HG02885 (cell line): Measurements from ENCODE around the gene GPD2.
"Not testable (repeated sequence)": the region's sequence is repeated elsewhere in the genome, so short reads cannot be mapped to it uniquely, and the experiment has no call there.

Source experiments
- ATAC-seq: cut with Tn5 transposase; IDR thresholded peaks from one replicate; pipeline ENCODE4 v1.9.1; 2021; ENCODE audit warnings: mild to moderate bottlenecking; ENCODE audit not compliant: unreplicated experiment, poor library complexity

GPD2 gene

DNA sequence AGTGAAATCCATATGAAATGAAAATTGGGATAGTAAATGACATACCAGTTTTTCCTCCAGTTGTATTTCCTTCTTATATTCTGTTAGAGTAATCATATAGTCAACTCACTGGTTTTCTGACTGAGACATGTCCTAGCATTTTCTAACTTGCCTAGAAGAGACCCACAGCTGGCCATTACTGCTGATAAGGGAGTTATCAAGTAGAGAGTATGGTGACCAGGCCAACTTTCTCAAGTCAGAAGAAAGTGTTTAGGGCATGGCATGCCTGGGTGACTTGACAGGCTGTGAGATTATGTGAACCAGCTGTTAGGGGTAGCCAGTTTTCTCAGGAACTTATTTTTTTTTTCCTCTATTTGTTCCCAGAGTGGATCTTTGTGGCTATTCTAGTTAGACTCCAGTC is 81.2 kb downstream of the GPD2 start:
- ATAC-seq: no peak

DNA sequence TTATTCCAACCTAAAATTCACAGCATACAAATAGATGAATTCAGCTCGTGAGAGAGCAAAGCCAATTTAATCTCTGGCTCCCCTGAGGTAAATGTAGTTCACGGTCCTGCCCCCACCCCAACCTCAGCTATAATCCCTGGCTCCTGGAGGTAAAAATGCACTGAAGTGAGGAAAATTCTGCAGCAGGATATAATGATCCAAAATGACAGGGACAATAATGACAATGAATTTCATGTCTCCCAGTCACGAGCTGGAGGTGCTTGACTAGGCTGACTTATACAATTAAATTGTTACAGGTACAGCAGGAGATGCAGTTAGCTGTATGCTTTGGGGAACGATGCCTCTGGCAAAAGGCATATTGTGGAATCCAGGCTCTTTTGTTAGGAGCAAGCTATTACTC is 82.0 kb downstream of the GPD2 start:
- no peak for ATAC-seq

DNA sequence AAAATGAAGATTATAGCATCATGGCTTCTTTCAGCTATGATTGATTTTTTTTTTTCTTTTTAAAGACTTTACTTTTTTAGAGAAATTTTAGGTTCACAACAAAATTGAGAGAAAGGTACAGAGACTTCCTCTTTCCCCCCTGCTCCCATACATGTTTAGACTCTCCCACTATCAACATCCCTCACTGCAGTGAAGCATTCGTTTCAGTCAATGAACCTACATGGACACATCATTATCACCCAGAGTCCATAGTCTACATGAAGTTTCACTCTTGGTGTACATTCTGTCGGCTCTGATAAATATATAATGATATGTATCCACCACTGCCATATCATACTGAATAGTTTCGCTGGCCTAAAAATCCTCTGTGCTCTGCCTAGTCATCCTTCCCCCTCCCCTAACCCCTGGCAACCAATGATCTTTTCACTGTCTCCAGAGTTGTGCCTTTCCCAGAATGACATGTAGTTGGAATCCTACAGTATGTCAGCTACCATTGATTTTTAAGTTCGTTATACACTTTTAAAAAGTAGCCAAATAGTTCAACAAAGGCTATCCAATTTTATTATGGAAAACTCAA is 86.8 kb downstream of the GPD2 start:
- ATAC-seq: no peak

DNA sequence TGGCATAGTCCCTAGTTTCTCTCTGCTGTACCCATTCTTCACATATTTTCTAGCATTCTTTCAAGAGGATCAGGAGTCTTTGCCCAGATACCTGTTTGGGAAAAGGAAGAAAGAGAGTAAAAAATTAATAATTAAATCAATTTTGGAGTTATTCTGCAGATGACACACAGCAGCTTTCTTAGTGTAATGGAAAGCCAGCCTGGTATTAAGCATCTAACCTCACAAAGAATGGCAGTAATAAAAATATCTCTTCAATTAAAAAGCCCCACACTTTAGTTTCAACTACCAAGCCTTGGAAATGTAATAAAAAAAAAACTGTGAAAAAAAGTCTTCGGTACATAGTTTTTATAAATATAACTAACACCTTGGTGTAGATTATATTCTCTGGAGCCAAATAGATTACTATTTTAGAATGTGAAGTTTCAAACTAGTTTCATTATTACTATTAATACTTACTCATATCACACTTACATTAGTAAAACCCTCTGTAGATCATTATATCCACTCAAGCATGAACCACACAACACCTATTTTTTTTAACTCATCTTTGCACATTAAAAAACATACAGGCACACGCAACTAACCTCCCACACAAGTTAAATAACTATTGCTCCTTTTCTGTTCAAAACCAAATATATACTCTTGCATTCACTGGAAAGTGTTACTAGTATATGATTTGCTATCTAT is 90.9 kb downstream of the GPD2 start:
- peak; percentile 96 for ATAC-seq

DNA sequence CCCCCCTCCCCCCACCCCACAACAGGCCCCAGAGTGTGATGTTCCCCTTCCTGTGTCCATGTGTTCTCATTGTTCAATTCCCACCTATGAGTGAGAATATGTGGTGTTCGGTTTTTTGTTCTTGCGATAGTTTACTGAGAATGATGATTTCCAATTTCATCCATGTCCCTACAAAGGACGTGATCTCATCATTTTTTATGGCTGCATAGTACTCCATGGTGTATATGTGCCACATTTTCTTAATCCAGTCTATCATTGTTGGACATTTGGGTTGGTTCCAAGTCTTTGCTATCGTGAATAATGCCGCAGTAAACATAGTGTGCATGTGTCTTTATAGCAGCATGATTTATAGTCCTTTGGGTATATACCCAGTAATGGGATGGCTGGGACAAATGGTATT is 92.4 kb downstream of the GPD2 start:
- not testable (repeated sequence) for ATAC-seq

DNA sequence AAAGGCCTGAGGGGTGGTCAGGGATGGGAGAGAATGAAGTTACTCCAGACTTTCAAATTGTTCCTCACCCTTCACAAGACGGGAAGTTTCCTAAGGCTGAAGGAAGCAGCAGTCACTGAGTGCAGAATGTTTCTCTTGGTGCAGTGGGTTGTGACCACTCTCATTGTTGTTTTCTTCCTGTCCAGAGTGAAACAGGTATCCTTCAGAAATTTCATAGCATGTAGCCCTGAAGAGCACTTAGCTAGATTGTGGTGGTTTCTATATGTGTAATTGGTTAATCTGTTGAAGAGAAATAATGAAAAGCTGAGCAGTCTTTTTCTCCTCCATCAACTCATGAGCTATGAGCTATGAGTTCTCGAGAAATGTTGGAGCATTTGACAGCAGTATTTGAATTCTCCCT is 96.8 kb downstream of the GPD2 start:
- ATAC-seq: peak; percentile 52

DNA sequence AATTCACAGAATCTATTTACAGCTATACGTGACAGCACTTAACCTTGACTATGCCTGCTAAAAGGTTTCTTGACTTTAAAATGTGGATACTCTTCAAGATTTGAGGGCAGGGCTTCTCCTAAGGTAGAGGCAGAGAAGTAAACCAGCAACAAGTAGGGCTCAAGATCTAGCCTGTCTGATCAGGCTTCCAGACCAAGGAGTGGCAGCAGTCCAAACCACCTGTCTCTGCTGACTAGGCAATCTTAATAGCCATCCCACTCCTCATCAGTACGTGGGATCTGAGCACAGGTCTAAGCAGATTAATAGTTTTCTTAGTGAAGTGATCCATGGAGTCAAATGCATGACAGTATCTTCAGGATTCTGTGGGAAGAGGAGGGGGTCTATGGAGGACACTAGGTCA is 100.4 kb downstream of the GPD2 start:
- ATAC-seq: no peak

DNA sequence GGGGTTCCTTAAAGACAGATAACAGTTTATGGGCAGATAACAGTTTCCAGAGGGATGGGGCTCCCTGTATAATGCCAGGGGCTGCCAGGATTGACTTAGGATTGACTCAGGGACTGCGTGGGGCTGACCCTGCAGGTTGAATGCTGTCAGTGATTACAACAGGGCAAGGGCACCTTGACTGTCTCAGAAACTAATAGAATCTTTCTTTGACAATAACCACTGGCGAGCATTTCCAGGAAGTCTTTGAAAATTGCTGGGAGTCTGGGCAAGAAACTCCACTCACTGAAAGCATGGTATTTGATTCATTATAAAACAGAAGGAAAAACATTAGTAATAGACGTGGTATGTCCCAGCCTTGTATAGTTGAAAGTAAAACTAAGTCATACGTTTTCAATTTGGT is 101.0 kb downstream of the GPD2 start:
- no peak for ATAC-seq

DNA sequence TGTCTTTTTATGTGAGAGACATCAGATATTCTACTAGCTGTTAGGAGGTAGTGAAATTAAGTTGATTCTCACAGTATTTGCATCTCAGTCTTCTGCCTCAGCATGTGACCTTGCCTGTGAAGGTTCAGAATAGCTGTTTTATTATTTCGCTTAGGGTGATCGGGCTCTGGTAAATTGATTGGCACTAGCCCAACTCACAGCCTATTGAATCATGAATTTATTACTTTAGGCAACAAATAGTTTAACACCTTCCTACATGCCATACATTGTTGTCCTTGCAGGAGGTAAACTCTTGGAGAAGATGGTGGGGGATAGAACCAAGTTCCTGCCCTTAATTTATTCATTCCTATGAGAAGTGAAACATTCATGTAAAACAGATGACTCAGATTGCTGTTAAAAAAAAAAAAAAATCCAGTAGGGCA is 101.9 kb downstream of the GPD2 start:
- ATAC-seq: peak; percentile 75

DNA sequence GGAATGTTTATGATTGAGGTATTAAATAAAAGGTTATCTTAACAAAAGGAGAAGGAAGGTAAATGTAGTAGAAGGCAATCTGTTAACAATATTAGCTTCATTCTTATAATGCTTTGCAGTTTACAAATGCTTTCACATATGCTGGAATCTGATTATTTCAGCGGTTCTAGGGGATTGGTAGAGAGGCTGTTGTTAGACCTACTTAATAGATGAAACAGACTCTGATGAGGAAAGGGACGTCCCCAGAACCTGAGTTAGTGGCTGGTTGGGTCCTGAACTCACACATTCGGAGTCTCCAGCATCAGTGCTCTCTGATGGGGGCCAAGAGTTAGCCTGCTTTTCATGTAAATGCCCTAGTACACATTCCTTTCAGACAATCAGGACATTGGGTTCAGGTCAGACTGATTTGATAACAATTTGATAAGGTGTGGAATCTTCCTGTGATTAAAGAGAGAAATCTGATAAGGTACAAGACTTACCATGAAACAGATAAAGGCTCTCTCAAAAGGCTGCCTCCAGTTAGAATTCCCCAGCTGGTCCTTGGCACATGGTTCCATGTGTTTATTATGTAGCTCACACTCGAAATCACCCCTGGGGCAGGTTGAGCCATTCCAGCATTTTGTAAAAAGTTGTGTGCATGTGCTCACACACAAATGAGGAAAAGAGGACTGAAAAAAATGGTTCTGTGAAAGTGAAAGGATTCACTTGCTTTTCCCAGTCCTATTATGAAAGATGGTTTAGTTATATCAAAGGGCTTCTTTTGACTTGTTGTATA is 103.1 kb downstream of the GPD2 start:
- no peak for ATAC-seq

DNA sequence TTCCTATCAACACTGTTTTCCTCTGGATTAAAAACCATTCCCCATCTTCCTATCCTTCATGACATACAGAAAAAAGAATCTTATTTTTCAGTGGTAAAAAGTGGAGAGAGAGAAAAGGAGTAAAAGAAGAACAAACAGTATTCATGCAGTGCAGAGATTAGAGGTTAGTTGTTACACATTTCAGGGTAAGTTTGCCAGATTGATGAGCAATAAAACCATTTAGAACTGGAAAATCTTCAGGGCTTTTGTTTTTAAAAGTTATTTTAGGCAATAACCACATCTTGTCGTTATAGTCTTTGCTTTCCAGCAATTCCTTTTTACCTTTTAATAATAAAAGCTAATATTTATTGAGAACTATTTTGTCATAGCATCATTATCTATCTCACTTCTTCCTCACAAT is 104.5 kb downstream of the GPD2 start:
- ATAC-seq: no peak

DNA sequence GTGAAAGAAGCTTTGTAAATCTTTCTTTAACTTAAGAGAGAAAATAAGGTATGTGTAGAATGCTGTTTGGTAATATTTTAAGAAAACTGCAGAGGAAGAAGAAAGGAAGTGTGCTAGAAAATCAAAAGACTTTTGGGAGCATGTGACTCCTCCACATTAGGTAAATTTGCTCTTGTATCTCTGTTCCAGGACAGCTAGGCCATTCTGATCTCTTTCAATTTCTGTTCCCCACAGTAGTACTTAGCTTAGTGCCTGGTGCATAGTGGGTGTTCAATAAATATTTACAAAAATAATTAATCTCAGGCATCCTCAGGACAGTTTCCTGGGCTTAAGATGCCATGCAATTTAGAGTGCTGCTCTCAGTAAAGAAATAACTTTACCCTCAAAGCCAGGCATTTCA is 105.0 kb downstream of the GPD2 start:
- peak; percentile 23 for ATAC-seq

DNA sequence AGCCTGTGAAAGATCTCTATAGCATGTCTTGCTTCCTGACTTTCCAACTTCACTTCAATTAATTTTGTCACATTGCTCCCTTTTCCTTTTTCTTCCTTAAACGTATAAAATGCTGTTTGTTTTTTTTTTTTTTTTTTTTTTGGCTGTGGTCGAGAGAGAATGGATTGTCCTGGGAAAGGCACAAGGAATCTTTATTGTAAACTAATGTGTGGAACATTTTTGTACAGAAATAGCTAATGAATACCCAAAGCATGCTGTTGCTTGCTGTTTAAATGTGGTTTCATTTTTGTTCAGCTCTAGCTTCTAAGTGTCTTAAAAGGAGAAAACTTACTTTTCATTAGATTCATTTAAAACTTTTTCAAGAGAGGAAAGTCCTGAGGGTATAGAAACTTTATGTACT is 105.5 kb downstream of the GPD2 start:
- no peak for ATAC-seq

DNA sequence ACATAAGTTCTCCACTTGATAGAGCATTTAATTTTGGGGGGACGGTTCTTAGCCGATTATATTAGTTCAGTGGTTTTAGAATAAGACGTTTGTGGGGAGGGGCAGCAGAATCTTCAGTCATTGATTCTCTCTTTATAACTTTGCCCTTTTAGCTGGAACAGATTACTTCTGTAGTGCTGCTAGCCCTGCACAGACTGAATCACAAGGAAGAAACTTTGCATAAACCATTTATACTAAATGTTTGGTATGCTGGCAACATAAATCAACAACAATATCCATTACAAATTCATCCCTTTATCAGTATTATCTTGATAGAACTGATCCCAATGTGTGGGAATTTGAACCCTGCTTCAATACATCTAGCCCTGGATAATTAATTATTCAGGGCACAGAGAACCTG is 112.2 kb downstream of the GPD2 start:
- ATAC-seq: no peak

DNA sequence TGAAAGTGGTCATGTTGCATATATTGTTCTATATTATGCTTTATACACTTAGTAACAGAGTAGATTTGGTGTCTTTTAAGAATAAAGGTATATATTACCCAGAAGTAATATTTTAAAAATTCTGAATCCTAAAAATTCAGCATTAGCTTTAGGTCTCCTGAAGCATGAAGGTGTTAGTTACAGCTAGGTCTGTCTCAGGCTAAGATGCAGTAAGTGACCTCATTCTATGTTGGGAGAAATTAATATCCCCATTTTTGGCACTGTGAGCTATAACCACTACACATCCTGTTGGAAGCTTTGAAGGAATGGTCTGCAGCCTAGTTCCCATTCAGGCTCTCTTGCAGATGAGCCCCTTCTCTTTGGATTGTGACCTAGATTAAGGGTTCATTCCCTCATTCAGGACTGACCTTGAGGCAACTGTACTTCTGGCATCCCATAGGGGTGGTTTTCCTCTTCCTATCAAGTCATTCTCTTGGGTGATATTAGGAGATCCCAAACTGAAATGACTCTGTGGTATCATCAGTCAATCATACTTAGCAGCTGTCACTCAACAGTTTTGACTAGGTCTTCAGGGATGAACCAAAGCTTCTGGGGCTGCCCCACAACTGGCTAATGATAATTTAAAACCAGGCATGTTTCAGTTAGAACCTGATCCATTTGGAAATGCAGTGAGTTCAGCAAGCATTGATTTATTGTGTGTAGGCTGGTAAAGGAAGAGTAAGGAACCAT is 117.7 kb downstream of the GPD2 start:
- ATAC-seq: no peak

DNA sequence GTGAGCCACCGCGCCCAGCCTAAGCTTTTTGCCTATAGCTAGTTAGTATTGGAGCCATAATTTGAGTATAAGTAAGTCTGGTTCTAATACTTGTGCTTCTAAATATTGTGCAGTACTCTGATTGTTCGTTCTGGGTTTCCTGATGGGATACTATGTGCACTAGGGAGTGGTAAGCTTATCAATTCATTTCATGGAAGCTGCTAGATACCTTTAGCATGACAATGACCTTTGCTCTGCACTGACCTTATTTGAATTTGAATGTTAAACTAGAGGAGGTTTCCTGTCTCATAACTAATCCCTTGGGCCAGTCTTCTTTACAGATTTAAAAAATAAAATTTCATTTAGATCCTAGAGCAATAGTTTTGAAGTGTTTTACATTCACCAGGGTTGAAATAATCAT is 125.1 kb downstream of the GPD2 start:
- no peak for ATAC-seq

DNA sequence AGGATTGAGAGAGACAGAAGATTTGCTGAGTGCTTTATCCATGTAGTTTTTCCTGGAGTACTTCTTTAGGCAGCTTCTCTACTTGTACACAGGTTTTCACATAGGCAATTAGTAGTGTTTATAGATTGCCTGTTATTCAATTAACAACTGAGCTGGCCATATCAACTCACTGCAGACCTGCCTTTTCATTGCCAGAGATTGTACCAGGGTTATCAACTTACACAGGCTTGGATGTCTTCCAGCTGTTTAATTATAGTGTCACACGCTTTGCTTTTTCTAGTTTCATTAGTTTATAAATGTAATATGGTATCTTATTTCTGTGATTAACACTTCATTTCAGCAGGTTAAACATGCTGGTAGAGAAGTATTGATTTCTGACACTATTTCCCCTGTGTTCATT is 125.9 kb downstream of the GPD2 start:
- ATAC-seq: no peak

DNA sequence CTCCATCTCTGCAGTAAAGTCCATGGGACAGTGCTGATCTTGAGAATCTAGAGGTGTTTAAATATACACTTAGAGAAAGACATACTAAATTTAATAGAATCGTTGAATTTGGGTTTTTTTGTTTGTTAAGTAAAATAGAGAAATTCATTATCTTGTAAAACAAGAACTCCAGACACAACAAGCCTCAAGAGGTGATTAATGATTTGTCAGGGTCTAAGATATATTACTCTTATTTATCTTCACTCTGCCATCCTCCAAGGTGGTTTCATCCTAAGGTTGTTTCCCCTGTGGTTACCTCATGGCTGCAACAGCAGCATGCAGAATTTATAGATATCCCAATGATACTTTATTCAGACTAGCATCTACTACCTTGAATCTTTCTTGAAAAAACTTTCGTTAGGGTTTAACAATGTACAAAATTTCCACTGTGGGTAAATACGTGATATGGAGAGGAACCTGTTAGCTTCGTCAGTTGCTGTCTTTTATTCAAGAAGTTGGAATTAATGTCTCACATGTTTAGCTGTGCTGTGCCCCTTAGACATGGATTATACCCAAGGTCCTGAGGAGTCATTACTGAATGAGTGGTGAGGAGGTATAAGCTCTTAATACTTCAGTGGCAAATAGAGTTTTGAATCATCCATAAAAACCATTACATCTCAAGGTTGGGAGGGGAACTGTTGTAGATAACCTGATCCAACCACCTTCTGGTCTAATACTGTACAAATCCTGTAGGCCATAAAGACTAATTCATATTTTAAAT is 128.0 kb downstream of the GPD2 start:
- ATAC-seq: no peak

DNA sequence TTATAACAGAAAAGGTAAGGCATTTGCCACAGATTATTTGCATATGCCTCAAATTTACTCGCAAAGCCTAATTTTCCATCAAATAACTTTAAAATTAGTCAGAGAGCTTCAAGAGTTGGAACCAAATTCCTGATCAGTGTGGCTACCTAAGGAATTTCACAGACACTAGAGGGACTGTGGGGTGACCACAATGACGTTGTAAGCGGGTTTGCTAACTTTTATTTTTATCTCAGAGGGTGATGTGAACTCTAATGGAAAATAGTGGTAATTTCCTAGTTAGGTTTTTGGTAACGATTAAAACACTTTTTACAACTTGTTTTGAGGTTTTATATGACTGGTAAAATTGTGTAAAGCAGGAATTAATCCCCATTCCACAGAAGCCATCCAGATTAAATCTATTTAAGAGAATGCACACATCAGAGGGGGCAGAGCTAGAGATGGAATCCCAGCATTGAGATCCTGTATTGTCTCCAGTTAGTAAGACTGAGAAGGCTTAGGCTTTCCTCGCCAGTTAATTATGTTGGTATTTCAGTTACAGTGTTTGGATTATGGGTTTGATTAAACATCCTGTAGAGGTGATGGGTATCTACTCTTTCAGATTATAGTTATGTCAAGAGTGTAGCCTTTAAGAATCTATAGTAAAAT is 129.0 kb downstream of the GPD2 start:
- ATAC-seq: no peak

DNA sequence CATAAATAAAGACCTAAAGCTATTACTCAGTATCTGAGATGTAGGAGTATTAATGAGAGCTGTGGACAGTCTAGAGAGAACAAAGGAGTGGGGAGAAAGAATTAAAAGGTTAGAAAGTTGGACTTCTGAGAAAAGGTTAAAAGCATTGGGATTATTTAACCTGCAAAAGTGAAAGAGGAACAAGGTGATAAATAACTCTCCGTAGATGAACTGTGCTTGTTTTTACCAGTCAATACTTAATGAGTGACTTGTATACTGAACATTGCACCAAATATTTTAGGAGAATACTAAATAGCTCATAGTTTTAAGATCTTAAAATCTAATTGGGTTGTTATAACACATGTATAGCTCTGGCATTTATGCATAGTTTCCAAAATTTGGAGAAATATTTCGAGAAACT is 137.5 kb downstream of the GPD2 start:
- ATAC-seq: peak; percentile 70
